Measurements from ENCODE around the gene HOXA13. TPM values are rescaled to one million over a fixed set of nuclear protein-coding genes. Genes with fewer than 3 reads are reported as not detected.

HOXA13 gene
- total and polyA plus RNA-seq, 3 experiments from 2014 or later, result not detected

GRCh38 chr7:27172823-27173510 is 26.9 kb downstream of the HOXA13 start:
- Histone ChIP-seq H3K27ac (ENCODE audit: low read depth, low read length) (no peak overlapping the region), H3K27me3 (ENCODE audit: insufficient read depth, low read length, poor library complexity, severe bottlenecking) (peaks cover 67% of the 10 kb centered on the region), H3K4me1 (ENCODE audit: insufficient read depth, low read length) (peaks cover 31% of the 10 kb centered on the region), H3K36me3 (ENCODE audit: insufficient read depth, low read length) (no peaks in the 10 kb centered on the region), H3K9me3 (ENCODE audit: low read length) (no peaks in the 10 kb centered on the region), H3K4me3 (ENCODE audit: low read length) (peak overlapping the region; percentile 22)
- peaks cover 0 to 16% (median 5%) of the 10 kb centered on the region in 5 donors for H3K9me3 Mint-ChIP-seq
- H3K4me1 Mint-ChIP-seq, result peaks cover 19 to 33% (median 22%) of the 10 kb centered on the region in 3 donors
- H3K36me3 Mint-ChIP-seq, result no peaks in the 10 kb centered on the region
- H3K27me3 Mint-ChIP-seq, result peaks cover 63 to 74% of the 10 kb centered on the region in 2 donors
- peak overlapping the region in 6 of 7 donors; percentile 56 to 86 (median 74) for H3K4me3 Mint-ChIP-seq
- peak overlapping the region in 2 of 8 donors; percentile 60 to 82 for H3K27ac Mint-ChIP-seq
- POLR2A ChIA-PET, result interaction anchor here (0.8 kb wide), 1 partner anchor 13 kb away, joined by 3 read pairs; no protein-coding TSS in a partner anchor
- peak in 1 of 5 donors; percentile 46 for DNase-seq
- CTCF ChIA-PET, result interaction anchor here (0.7 to 4.0 kb wide), 7 partner anchors 10 to 486 kb away, joined by 3 to 26 read pairs (median 4); partner anchors contain the start of genes HOXA11 and HOXA6

GRCh38 chr7:27172315-27172774 is 27.5 kb downstream of the HOXA13 start:
- peaks cover 74% of the 10 kb centered on the region for H3K27me3 ChIP-seq (ENCODE audit: insufficient read depth, low read length, poor library complexity, severe bottlenecking)
- Mint-ChIP-seq H3K36me3 (no peaks in the 10 kb centered on the region), H3K27me3 (peaks cover 70 to 74% of the 10 kb centered on the region in 2 donors), H3K9me3 (peaks cover 0 to 16% (median 5%) of the 10 kb centered on the region in 5 donors), H3K27ac (peak overlapping the region in 3 of 8 donors; percentile 25 to 82 (median 60)), H3K4me1 (peaks cover 19 to 33% (median 22%) of the 10 kb centered on the region in 3 donors), H3K4me3 (peak overlapping the region; percentile 56 to 87 (median 81))
- ChIA-PET CTCF (interaction anchor here (0.7 to 4.0 kb wide), 7 partner anchors 10 to 485 kb away, joined by 3 to 26 read pairs (median 4); partner anchors contain the start of genes HOXA11 and HOXA6), POLR2A (interaction anchor here (0.8 kb wide), 1 partner anchor 14 kb away, joined by 3 read pairs; no protein-coding TSS in a partner anchor)
- peak in 1 of 5 donors; percentile 35 for DNase-seq
- H3K9me3 ChIP-seq (ENCODE audit: low read length), result no peaks in the 10 kb centered on the region
- no peak overlapping the region for H3K4me3 ChIP-seq (ENCODE audit: low read length)
- no peaks in the 10 kb centered on the region for H3K36me3 ChIP-seq (ENCODE audit: insufficient read depth, low read length)
- H3K27ac ChIP-seq (ENCODE audit: low read depth, low read length), result no peak overlapping the region
- peaks cover 31% of the 10 kb centered on the region for H3K4me1 ChIP-seq (ENCODE audit: insufficient read depth, low read length)

- Mint-ChIP-seq H3K4me3 (peak overlapping the region; percentile 56 to 87 (median 81)), H3K36me3 (no peaks in the 10 kb centered on the region), H3K4me1 (peaks cover 19 to 37% (median 24%) of the 10 kb centered on the region in 3 donors), H3K27me3 (peaks cover 75 to 77% of the 10 kb centered on the region in 2 donors), H3K27ac (peak overlapping the region in 3 of 8 donors; percentile 60 to 82 (median 77)), H3K9me3 (peaks cover 0 to 16% (median 5%) of the 10 kb centered on the region in 5 donors)
- POLR2A ChIA-PET, result no interaction called here
- DNase-seq, result peak in 1 of 5 donors; percentile 40
- Histone ChIP-seq H3K36me3 (ENCODE audit: insufficient read depth, low read length) (no peaks in the 10 kb centered on the region), H3K27ac (ENCODE audit: low read depth, low read length) (no peak overlapping the region), H3K9me3 (ENCODE audit: low read length) (no peaks in the 10 kb centered on the region), H3K27me3 (ENCODE audit: insufficient read depth, low read length, poor library complexity, severe bottlenecking) (peaks cover 79% of the 10 kb centered on the region), H3K4me1 (ENCODE audit: insufficient read depth, low read length) (peaks cover 32% of the 10 kb centered on the region), H3K4me3 (ENCODE audit: low read length) (no peak overlapping the region)
- CTCF ChIA-PET, result interaction anchor here (1.5 to 4.0 kb wide), 3 partner anchors 10 to 21 kb away, joined by 3 to 26 read pairs (median 10); partner anchors contain the start of gene HOXA11
These were observed 28.1 kb downstream of the HOXA13 start for GRCh38 chr7:27171637-27172314.

- Histone ChIP-seq H3K9me3 (ENCODE audit: low read length) (no peaks in the 10 kb centered on the region), H3K36me3 (ENCODE audit: insufficient read depth, low read length) (no peaks in the 10 kb centered on the region), H3K4me3 (ENCODE audit: low read length) (no peak overlapping the region), H3K27ac (ENCODE audit: low read depth, low read length) (no peak overlapping the region), H3K27me3 (ENCODE audit: insufficient read depth, low read length, poor library complexity, severe bottlenecking) (peaks cover 84% of the 10 kb centered on the region), H3K4me1 (ENCODE audit: insufficient read depth, low read length) (peaks cover 37% of the 10 kb centered on the region)
- peak overlapping the region in 3 of 8 donors; percentile 12 to 82 (median 77) for H3K27ac Mint-ChIP-seq
- peak overlapping the region in 5 of 7 donors; percentile 7 to 87 (median 63) for H3K4me3 Mint-ChIP-seq
- ChIA-PET POLR2A (no interaction called here), CTCF (interaction anchor here (1.5 to 4.0 kb wide), 3 partner anchors 10 to 21 kb away, joined by 3 to 26 read pairs (median 10); partner anchors contain the start of gene HOXA11)
- no peaks in the 10 kb centered on the region for H3K36me3 Mint-ChIP-seq
- H3K27me3 Mint-ChIP-seq, result peaks cover 77 to 80% of the 10 kb centered on the region in 2 donors
- peaks cover 19 to 42% (median 26%) of the 10 kb centered on the region in 3 donors for H3K4me1 Mint-ChIP-seq
- H3K9me3 Mint-ChIP-seq, result peaks cover 0 to 16% (median 5%) of the 10 kb centered on the region in 5 donors
- DNase-seq, result peak in 1 of 5 donors; percentile 32
These were observed 28.6 kb downstream of the HOXA13 start for GRCh38 chr7:27171325-27171636.

DNA sequence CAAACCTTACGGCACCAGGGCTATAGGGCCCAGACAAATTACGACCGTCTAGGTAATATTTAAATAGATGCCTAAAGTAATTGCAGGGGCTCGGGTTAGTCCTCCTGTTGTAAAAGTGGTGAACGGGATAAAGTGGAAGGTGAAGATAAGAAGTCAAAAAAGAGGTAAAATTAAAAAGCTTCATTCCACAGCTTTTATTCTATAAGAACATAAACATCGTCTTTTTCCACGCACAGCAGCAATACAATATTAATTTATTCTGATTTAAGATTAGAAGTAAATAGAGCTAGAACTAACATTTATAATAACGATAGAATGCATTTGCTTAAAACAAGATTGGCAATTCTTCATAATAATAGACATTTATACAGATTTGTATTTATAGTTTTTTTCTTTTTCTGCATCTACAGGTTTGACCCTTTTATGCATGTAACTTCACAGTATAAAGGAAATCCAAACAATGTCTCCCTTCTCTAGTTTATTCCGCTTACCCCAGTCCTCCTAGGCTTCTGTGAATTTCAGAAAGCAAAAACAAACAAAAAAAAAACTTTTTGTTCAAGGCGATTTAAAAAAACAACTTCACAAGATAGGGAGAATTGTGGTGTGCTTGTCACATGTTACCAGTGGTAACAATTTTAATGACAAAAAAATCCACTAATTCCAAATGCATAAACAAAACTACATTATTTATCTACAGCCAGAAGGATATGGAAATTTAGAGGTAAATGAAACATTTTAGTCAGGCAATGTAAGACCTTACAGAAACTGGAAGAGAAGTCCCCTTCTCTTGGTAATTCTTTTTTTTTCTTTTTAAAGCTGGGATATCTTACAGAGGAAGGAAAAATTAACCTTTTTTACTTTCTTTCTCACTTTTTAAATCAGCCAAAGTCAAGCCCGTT is 29.2 kb downstream of the HOXA13 start:
- Histone ChIP-seq H3K9me3 (ENCODE audit: low read length) (no peaks in the 10 kb centered on the region), H3K36me3 (ENCODE audit: insufficient read depth, low read length) (no peaks in the 10 kb centered on the region), H3K4me1 (ENCODE audit: insufficient read depth, low read length) (peaks cover 43% of the 10 kb centered on the region), H3K27ac (ENCODE audit: low read depth, low read length) (no peak overlapping the region), H3K4me3 (ENCODE audit: low read length) (no peak overlapping the region), H3K27me3 (ENCODE audit: insufficient read depth, low read length, poor library complexity, severe bottlenecking) (peaks cover 90% of the 10 kb centered on the region)
- peak overlapping the region in 3 of 7 donors; percentile 2 to 87 (median 9) for H3K4me3 Mint-ChIP-seq
- H3K27ac Mint-ChIP-seq, result peak overlapping the region in 1 of 8 donors; percentile 82
- ChIA-PET CTCF (interaction anchor here (1.0 to 4.0 kb wide), 5 partner anchors 9 to 25 kb away, joined by 3 to 26 read pairs (median 4); no protein-coding TSS in a partner anchor), POLR2A (no interaction called here)
- no peak for DNase-seq
- peaks cover 23 to 46% (median 29%) of the 10 kb centered on the region in 3 donors for H3K4me1 Mint-ChIP-seq
- H3K9me3 Mint-ChIP-seq, result peaks cover 0 to 19% (median 5%) of the 10 kb centered on the region in 5 donors
- H3K36me3 Mint-ChIP-seq, result no peaks in the 10 kb centered on the region
- peaks cover 75 to 80% of the 10 kb centered on the region in 2 donors for H3K27me3 Mint-ChIP-seq

DNA sequence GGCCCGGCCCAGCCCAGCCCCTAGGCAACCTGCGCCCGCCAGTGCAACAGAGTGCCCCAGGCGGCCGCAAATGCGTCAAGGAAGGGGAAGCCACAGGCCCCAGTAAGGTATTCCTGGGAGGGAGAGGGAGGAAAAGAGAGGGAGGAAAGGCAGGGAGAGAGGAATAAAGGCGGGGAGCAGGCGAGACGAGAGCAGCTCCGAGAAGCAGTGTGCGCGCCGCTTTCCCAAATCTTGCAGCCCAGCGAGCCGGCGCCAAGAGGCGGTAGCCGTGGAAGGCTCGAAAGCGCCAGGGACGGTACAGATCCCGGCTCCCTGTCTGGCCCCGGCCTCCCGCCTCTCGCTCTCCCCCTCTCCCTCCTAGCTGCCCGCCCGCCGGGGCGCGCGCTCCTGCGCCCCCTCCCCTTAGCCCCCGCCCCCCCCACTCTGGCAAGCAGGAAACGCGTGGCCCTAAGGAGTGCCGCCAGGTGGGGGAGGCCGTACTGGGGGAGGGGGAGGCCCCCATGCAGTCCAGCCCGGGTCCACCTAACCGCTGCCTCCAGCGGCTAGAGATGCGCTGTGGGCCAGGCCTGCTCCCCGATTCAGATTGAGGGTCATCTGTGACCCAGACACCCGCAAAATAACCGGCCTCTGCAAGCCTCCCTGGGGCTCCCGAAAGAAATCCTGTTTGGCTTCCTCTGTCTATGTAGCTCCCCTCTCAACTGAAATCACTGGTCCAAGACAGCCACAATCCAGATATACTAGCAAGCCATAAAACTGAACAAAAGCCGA is 30.0 kb downstream of the HOXA13 start:
- peak in 1 of 5 donors; percentile 36 for DNase-seq
- Histone ChIP-seq H3K27ac (ENCODE audit: low read depth, low read length) (no peak overlapping the region), H3K36me3 (ENCODE audit: insufficient read depth, low read length) (no peaks in the 10 kb centered on the region), H3K4me1 (ENCODE audit: insufficient read depth, low read length) (peaks cover 51% of the 10 kb centered on the region), H3K9me3 (ENCODE audit: low read length) (no peaks in the 10 kb centered on the region), H3K4me3 (ENCODE audit: low read length) (no peak overlapping the region), H3K27me3 (ENCODE audit: insufficient read depth, low read length, poor library complexity, severe bottlenecking) (peaks cover 92% of the 10 kb centered on the region)
- Mint-ChIP-seq H3K9me3 (peaks cover 0 to 18% (median 5%) of the 10 kb centered on the region in 5 donors), H3K4me3 (peak overlapping the region in 4 of 7 donors; percentile 9 to 77 (median 45)), H3K36me3 (no peaks in the 10 kb centered on the region), H3K4me1 (peaks cover 27 to 47% (median 30%) of the 10 kb centered on the region in 3 donors), H3K27ac (peak overlapping the region in 2 of 8 donors; percentile 39 to 82), H3K27me3 (peaks cover 71 to 79% of the 10 kb centered on the region in 2 donors)
- CTCF ChIA-PET, result interaction anchor here (1.0 to 4.0 kb wide), 5 partner anchors 8 to 26 kb away, joined by 3 to 26 read pairs (median 9); no protein-coding TSS in a partner anchor
- POLR2A ChIA-PET, result no interaction called here
